HCT116 (cell line): ENCODE measurements around the gene ADAMTS1. TPM values are rescaled to one million over a fixed set of nuclear protein-coding genes. Genes with fewer than 3 reads are reported as not detected.

ENCODE experiments used
- ATAC-seq: fragments of 200-7000 bp; cut with Tn5 transposase; 2 replicates; pipeline ENCODE4 v1.9.1; 2020; ENCODE audit warnings: mild to moderate bottlenecking, moderate library complexity
- BruUV-seq: library from RNA; stranded (reverse); fragments of 400-500 nt; replicated peaks from 2 replicates; lab custom pipeline; 2021; lab: Mats Ljungman, UMichigan
- CTCF ChIA-PET: fragments of 300-600 bp; sonication (Branson Sonifier 250); formaldehyde crosslinking; loops from one replicate; lab custom pipeline; 2021; ENCODE audit warnings: antibody characterized with exemption; lab: Charles Lee
- POLR2A ChIA-PET: fragments of 300-600, 350-600 bp; sonication (Branson Sonifier 250); formaldehyde crosslinking; loops from one replicate; lab custom pipeline; 2021; ENCODE audit warnings: antibody characterized with exemption; lab: Charles Lee
- RAD21 ChIA-PET, 2 experiments: fragments of 300-600 bp; sonication (Branson Sonifier 250); formaldehyde crosslinking; loops; one replicate each; lab custom pipeline; 2023; ENCODE audit warnings: low total read pairs in 2 of 2; ENCODE audit not compliant: uncharacterized antibody in 2 of 2, unreplicated experiment in 2 of 2, low non-redundant PET in 1 of 2; lab: Charles Lee
- DNase-seq: peaks from one replicate; pipeline ENCODE4 v3.0.0-alpha.2; 2010; ENCODE audit warnings: low read depth, low spot score
- H2AFZ ChIP-seq: fragments of 200-600 bp; shearing (Covaris generic), sonication (generic); 2 replicates; pipeline ENCODE4 v1.6.1; 2017; ENCODE audit warnings: low read depth, mixed run types, mixed read lengths, antibody characterized with exemption, low read length; ENCODE audit not compliant: poor library complexity, severe bottlenecking
- H3K27ac ChIP-seq: 2 replicates; pipeline ENCODE4 v1.5.1; 2012; ENCODE audit warnings: low read depth, low read length
- H3K27me3 ChIP-seq: fragments of 200-600 bp; sonication (generic); 2 replicates; pipeline ENCODE4 v1.6.1; 2016; ENCODE audit warnings: mixed run types, low read length, mixed read lengths; ENCODE audit not compliant: insufficient read depth
- H3K36me3 ChIP-seq, 2 experiments: fragments of 200-500 bp in 1 of 2; fragments of 200-600 bp in 1 of 2; sonication (Bioruptor generic) in 1 of 2; sonication (generic) in 1 of 2; 2 replicates each; pipeline versions ENCODE4 v1.5.1 to v1.6.1; 2014 to 2016; ENCODE audit warnings: low read length in 2 of 2, inconsistent platforms in 1 of 2, mixed read lengths in 1 of 2, mixed run types in 1 of 2; ENCODE audit not compliant: insufficient read depth in 2 of 2, control insufficient read depth in 1 of 2
- H3K4me1 ChIP-seq, 2 experiments: fragments of 200-600 bp in 1 of 2; sonication (generic) in 1 of 2; 2 replicates each; pipeline versions ENCODE4 v1.5.1 to v1.6.1; 2012 to 2017; ENCODE audit warnings: low read length in 2 of 2, inconsistent platforms in 1 of 2, mild to moderate bottlenecking in 1 of 2, mixed read lengths in 1 of 2, mixed run types in 1 of 2, moderate library complexity in 1 of 2; ENCODE audit not compliant: insufficient read depth in 2 of 2, control insufficient read depth in 1 of 2
- H3K4me2 ChIP-seq: fragments of 200-600 bp; sonication (generic); 2 replicates; pipeline ENCODE4 v1.6.1; 2017; ENCODE audit warnings: mixed run types, low read length, mixed read lengths
- H3K4me3 ChIP-seq, 2 experiments: fragments of 200-600 bp in 1 of 2; sonication (generic) in 1 of 2; replicated peaks in 1 of 2; 2 replicates each; pipeline ENCODE4 v1.5.1; 2011 to 2016; ENCODE audit warnings: low read length in 2 of 2, control low read depth in 1 of 2, low read depth in 1 of 2, mild to moderate bottlenecking in 1 of 2, mixed read lengths in 1 of 2, mixed run types in 1 of 2
- H3K79me2 ChIP-seq: fragments of 200-600 bp; sonication (generic); 2 replicates; pipeline ENCODE4 v1.6.1; 2017; ENCODE audit warnings: mild to moderate bottlenecking, mixed run types, low read length, moderate library complexity, mixed read lengths; ENCODE audit not compliant: insufficient read depth
- H3K9ac ChIP-seq: fragments of 200-600 bp; sonication (generic); 2 replicates; pipeline ENCODE4 v1.6.1; 2016; ENCODE audit warnings: low read length, mixed read lengths
- H3K9me2 ChIP-seq: fragments of 200-600 bp; sonication (generic), shearing (Covaris generic); 2 replicates; pipeline ENCODE4 v1.6.1; 2017; ENCODE audit warnings: mixed run types, mild to moderate bottlenecking, moderate library complexity; ENCODE audit not compliant: insufficient read depth
- H3K9me3 ChIP-seq, 2 experiments: fragments of 200-500 bp in 1 of 2; fragments of 200-600 bp in 1 of 2; sonication (Bioruptor generic) in 1 of 2; sonication (generic) in 1 of 2; 2 replicates each; pipeline ENCODE4 v1.6.1; 2014 to 2017; ENCODE audit warnings: low read length in 2 of 2, mixed read lengths in 2 of 2, inconsistent platforms in 1 of 2, low read depth in 1 of 2, mild to moderate bottlenecking in 1 of 2, mixed run types in 1 of 2, moderate library complexity in 1 of 2; ENCODE audit not compliant: control insufficient read depth in 1 of 2, insufficient read depth in 1 of 2
- H4K20me1 ChIP-seq: fragments of 200-600 bp; sonication (generic), shearing (Covaris generic); 2 replicates; pipeline ENCODE4 v1.6.1; 2017; ENCODE audit warnings: mixed run types, mild to moderate bottlenecking, moderate library complexity; ENCODE audit not compliant: insufficient read depth
- CBX3 ChIP-seq: IDR thresholded peaks from 2 replicates; pipeline ENCODE4 v1.6.1; 2012; ENCODE audit warnings: low read depth
- EGR1 ChIP-seq: IDR thresholded peaks from 2 replicates; pipeline ENCODE4 v1.6.1; 2012; ENCODE audit warnings: low read depth
- ELF1 ChIP-seq: IDR thresholded peaks from 2 replicates; pipeline ENCODE4 v1.6.1; 2012; ENCODE audit warnings: low read depth, borderline replicate concordance
- POLR2AphosphoS5 ChIP-seq: IDR thresholded peaks from 2 replicates; pipeline ENCODE4 v1.6.1; 2011; ENCODE audit warnings: mild to moderate bottlenecking, low read depth, low read length, moderate library complexity
- RAD21 ChIP-seq: IDR thresholded peaks from 2 replicates; pipeline ENCODE4 v1.6.1; 2012; ENCODE audit warnings: low read depth, mild to moderate bottlenecking
- SIN3A ChIP-seq: IDR thresholded peaks from 2 replicates; pipeline ENCODE4 v1.6.1; 2012; ENCODE audit warnings: low read depth
- SP1 ChIP-seq: IDR thresholded peaks from 2 replicates; pipeline ENCODE4 v1.6.1; 2012; ENCODE audit warnings: low read depth
- SRF ChIP-seq: IDR thresholded peaks from 2 replicates; pipeline ENCODE4 v1.6.1; 2012; ENCODE audit warnings: low read depth
- YY1 ChIP-seq: IDR thresholded peaks from 2 replicates; pipeline ENCODE4 v1.6.1; 2011; ENCODE audit warnings: low read length, low read depth, moderate library complexity, mild to moderate bottlenecking; ENCODE audit not compliant: insufficient replicate concordance; ENCODE audit errors: extremely low read depth
- ZFX ChIP-seq: fragments of 450-650 bp; IDR thresholded peaks from 2 replicates; pipeline ENCODE4 v1.6.1; 2017
- intact Hi-C: fragments of 100-400 bp; cut with micrococcal nuclease; formaldehyde crosslinking; loops from 2 replicates; pipeline ENCODE4 v1.10.0; 2022
- total RNA-seq: library from RNA; stranded (reverse); gene quantifications from one replicate; pipeline ENCODE4 v1.2.1, GENCODE V29; 2021; ENCODE audit not compliant: unreplicated experiment
- TF ChIP-seq, protein P1 (sequence below): IDR thresholded peaks from 2 replicates; pipeline ENCODE4 v1.6.1; 2011; ENCODE audit warnings: mild to moderate bottlenecking, low read length, moderate library complexity; ENCODE audit not compliant: insufficient replicate concordance; ENCODE audit errors: extremely low read depth
- TF ChIP-seq, protein P2 (sequence below): IDR thresholded peaks from 2 replicates; pipeline ENCODE4 v1.6.1; 2012

ADAMTS1 gene
- total RNA-seq, 1 experiment from 2014 or later, result 0.98 TPM

DNA sequence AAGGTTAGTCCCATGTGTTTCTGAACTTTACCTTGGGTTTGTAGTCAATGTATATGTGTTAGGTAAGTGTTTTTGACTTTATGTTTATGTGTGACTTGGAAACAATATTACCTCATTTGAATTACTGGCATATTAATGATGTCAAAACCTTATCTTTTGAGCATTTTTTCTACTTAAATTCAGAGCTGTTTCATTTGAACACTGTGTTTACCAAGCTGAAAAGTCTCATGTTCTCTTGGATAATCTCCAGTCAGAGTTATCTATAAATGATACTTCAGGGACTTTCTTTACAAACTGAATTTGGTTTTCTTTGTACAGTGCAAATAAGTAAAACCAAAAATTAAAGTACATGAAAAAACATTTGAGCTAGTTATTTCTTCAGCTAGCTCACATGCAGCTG lies 30.0 kb downstream of the ADAMTS1 start:
- Histone ChIP-seq H3K79me2 (no peaks in the 10 kb centered on the region), H3K9ac (no peak overlapping the region), H3K9me3 (peaks cover 8 to 24% of the 10 kb centered on the region in 2 experiments; a peak in 2 of 4 replicates), H3K4me1 (no peaks in the 10 kb centered on the region), H4K20me1 (no peaks in the 10 kb centered on the region), H3K4me2 (no peak overlapping the region), H3K4me3 (no peak overlapping the region), H2AFZ (no peak overlapping the region), H3K27me3 (no peaks in the 10 kb centered on the region), H3K9me2 (no peaks in the 10 kb centered on the region), H3K27ac (no peak overlapping the region), H3K36me3 (no peaks in the 10 kb centered on the region; a peak in 1 of 4 replicates)
- BruUV-seq, result no TSS peak
- no peak for ATAC-seq
- TF ChIP-seq, protein P1, sequence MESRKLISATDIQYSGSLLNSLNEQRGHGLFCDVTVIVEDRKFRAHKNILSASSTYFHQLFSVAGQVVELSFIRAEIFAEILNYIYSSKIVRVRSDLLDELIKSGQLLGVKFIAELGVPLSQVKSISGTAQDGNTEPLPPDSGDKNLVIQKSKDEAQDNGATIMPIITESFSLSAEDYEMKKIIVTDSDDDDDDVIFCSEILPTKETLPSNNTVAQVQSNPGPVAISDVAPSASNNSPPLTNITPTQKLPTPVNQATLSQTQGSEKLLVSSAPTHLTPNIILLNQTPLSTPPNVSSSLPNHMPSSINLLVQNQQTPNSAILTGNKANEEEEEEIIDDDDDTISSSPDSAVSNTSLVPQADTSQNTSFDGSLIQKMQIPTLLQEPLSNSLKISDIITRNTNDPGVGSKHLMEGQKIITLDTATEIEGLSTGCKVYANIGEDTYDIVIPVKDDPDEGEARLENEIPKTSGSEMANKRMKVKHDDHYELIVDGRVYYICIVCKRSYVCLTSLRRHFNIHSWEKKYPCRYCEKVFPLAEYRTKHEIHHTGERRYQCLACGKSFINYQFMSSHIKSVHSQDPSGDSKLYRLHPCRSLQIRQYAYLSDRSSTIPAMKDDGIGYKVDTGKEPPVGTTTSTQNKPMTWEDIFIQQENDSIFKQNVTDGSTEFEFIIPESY, result no peak
- TF ChIP-seq ZFX (no peak), SP1 (no peak), RAD21 (no peak), YY1 (no peak), ELF1 (no peak), SIN3A (no peak), POLR2AphosphoS5 (no peak), EGR1 (no peak), CBX3 (no peak), SRF (no peak)
- TF ChIP-seq, protein P2, sequence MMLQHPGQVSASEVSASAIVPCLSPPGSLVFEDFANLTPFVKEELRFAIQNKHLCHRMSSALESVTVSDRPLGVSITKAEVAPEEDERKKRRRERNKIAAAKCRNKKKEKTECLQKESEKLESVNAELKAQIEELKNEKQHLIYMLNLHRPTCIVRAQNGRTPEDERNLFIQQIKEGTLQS, result no peak
- DNase-seq, result no peak
- POLR2A ChIA-PET, result no interaction called here
- RAD21 ChIA-PET, result no interaction called here
- intact Hi-C loops, result no loop called here
- CTCF ChIA-PET, result interaction anchor here (1.1 kb wide), 1 partner anchor 1930 kb away, joined by 4 read pairs; no protein-coding TSS in a partner anchor
